Astrocyte of the cerebellum (primary cell): Measurements from ENCODE around the gene C12orf57.

Experiments used
- DNase-seq: peaks from one replicate; pipeline ENCODE4 v3.0.0-alpha.2; 2011; ENCODE audit warnings: low read depth
- H3K4me3 ChIP-seq: 2 replicates; pipeline ENCODE4 v1.5.1; 2011; ENCODE audit warnings: mild to moderate bottlenecking, low read depth, low read length, moderate library complexity
- in situ Hi-C: cut with HindIII; loops from 2 replicates; pipeline ENCODE4 v1.10.0; 2017; ENCODE audit warnings: low sequenced_read_pairs
- TF ChIP-seq, protein P1 (sequence below): IDR thresholded peaks from 2 replicates; pipeline ENCODE4 v1.5.1; 2012; ENCODE audit warnings: low read length, low read depth, moderate library complexity, mild to moderate bottlenecking; ENCODE audit errors: missing control alignments

The C12orf57 gene

DNA sequence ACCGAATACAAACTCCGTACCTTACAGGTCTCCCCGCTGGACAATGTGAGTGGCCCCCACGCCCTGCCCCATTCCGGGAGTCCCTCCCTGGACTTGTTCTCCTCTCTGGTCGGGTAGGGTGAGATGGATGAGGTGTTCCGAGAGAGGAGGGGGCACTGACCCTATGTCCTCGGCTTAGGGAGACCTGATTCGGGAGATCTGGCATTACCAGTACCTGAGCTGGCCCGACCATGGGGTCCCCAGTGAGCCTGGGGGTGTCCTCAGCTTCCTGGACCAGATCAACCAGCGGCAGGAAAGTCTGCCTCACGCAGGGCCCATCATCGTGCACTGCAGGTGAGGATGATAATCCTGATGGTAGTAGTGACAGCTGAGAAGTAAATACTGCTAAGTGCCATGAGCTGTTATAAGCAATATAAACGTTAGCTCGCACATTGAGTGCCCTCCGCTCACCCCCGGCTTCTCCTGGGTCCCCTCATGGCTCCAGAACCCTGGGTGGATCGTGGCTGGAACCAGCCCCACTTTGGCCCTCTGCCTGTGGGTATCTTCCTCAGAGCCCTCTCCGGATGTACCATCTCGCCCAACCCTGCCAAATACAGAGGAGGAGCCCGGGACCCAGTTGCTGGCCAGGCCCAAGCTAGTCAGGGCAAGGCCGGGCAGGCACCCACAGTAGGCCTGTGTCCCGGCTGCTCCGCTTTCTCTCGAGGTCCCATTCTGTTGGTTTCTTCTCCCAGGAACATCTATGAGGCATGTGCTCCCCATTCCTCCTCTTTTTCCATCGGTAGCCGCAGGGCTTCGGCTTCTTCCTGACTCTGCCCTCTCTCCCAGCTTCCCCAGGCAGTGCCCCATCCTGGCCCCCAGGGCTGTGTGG, 14.2 kb downstream of the C12orf57 start:
- in situ Hi-C loops: no loop called here
- DNase-seq: no peak

DNA sequence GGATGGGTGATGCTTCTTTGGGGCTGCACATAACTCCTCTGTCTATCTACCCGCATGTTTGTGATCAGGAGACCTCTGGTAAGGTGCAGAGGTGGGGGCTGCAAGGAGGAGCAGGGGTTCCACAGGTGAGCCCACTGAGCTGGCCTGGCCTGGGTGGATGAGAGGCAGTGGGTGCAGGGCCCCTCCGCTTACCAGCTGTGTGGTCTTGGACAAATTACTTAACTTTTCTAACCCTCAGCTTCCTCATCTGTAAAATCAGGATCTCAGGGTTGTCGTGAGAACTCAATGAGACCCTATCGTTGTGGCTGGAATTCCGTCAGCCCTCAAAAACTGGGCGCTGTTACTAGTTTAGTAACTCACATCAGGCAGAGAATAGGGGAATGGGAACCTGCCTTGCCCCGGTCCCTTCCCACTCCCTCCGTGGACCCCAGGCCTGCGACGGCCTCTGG, 14.8 kb downstream of the C12orf57 start:
- in situ Hi-C loops: no loop called here
- no peak overlapping the region for H3K4me3 ChIP-seq
- TF ChIP-seq, protein P1, sequence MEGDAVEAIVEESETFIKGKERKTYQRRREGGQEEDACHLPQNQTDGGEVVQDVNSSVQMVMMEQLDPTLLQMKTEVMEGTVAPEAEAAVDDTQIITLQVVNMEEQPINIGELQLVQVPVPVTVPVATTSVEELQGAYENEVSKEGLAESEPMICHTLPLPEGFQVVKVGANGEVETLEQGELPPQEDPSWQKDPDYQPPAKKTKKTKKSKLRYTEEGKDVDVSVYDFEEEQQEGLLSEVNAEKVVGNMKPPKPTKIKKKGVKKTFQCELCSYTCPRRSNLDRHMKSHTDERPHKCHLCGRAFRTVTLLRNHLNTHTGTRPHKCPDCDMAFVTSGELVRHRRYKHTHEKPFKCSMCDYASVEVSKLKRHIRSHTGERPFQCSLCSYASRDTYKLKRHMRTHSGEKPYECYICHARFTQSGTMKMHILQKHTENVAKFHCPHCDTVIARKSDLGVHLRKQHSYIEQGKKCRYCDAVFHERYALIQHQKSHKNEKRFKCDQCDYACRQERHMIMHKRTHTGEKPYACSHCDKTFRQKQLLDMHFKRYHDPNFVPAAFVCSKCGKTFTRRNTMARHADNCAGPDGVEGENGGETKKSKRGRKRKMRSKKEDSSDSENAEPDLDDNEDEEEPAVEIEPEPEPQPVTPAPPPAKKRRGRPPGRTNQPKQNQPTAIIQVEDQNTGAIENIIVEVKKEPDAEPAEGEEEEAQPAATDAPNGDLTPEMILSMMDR: no peak
- no peak for DNase-seq

More for the DNA sequence above, 14.2 kb downstream of the C12orf57 start:
- H3K4me3 ChIP-seq: no peak overlapping the region
- TF ChIP-seq, protein P1: no peak

DNA sequence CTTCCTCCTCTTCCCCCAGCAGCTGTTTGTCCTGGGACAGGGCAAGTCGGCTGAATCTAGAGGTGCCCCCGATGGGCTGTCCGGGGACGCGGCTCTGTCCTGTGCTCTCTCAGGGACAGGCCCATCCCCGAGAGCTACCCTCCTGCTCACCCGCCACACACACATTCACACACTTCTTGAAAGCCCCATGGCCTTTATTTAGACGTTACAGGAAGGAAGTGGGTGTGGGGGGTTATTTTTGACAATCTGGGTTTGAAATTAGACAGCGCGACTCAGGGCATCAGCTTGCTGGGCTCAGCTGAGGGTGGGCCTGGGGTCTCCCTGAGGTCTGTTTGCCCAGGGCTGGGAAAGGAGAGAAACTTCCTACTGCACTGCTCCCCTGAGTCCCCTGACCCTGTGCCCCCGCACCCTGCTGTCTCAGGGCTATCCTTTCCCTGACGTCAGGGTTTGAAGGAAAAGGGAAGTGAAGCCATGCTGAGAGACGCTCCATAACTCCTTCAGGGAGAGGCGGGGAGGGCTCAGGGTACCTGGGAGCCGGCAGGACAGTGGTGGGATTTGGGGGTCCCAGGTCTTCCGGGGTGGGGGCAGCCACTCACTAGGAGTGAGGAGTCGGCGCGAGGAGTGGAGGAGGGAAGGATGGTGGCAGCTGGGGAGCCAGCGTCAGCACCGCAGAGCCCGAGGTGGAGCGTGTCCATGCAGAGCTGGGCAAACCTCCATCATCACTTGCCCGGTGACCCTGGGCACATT, 15.4 kb downstream of the C12orf57 start:
- DNase-seq: no peak
- TF ChIP-seq, protein P1: no peak
- H3K4me3 ChIP-seq: no peak overlapping the region
- in situ Hi-C loops: no loop called here

DNA sequence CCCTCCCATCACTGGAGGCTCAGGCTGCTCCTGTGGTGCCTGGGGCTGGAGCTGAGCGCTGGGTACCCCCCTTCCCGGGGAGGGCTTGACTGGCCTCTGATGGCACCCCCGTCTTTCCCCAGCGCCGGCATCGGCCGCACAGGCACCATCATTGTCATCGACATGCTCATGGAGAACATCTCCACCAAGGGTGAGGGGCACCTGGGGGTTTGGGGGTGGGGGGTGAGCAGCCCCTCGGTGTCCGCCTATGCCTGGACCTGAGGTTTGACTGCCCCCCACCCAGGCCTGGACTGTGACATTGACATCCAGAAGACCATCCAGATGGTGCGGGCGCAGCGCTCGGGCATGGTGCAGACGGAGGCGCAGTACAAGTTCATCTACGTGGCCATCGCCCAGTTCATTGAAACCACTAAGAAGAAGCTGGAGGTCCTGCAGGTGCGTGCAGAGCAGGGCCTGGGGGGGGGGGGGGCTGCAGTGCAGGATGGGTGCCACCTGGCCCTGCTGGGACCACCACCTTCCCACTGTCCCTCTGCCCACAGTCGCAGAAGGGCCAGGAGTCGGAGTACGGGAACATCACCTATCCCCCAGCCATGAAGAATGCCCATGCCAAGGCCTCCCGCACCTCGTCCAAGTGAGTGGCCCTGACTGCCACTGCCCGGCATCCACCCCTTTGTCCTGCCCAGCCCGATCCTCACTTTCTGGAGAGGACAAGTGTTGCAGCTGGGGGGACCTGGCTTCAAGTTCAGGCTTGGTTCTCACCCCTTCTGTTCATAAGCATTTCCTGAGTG, 16.2 kb downstream of the C12orf57 start:
- in situ Hi-C loops: no loop called here
- no peak for DNase-seq
- TF ChIP-seq, protein P1: no peak
- H3K4me3 ChIP-seq: no peak overlapping the region

DNA sequence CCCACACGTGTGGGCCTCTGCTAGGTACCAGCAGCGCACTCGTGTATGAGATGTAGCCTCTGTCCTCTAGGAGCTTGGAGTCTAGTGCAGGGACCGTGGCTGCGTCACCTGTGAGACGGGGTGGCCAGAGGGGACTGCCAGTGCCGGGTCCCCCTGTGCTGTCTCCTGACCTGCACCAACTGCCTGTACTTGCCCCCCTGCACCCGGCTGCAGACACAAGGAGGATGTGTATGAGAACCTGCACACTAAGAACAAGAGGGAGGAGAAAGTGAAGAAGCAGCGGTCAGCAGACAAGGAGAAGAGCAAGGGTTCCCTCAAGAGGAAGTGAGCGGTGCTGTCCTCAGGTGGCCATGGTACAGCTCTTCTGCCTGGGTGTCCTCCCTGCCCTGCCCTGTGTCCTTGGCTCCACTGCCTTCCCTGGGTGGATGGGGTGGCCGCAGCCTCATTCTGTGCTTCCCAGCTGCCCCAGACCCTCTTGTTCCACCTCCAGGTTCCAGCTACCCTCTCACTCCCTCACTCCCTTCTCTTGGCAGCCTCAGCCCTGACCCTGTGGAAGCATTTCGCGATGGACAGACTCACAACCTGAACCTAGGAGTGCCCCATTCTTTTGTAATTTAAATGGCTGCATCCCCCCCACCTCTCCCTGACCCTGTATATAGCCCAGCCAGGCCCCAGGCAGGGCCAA, 16.9 kb downstream of the C12orf57 start:
- no peak for DNase-seq
- TF ChIP-seq, protein P1: peak; percentile 30
- in situ Hi-C loops: no loop called here
- H3K4me3 ChIP-seq: no peak overlapping the region
